Epithelial cell of umbilical artery (primary cell): ENCODE results near the gene IDNK. TPM values are rescaled to one million over a fixed set of nuclear protein-coding genes. Genes with fewer than 3 reads are reported as not detected.

Source experiments
- total RNA-seq: library from RNA; depleted of rRNA; stranded (reverse); fragments of >200 nt; gene quantifications from 2 replicates; pipeline ENCODE4 v1.2.3, GENCODE V29; 2014

Gene IDNK
- total RNA-seq: 2.9 and 6.2 TPM in 2 replicates

DNA sequence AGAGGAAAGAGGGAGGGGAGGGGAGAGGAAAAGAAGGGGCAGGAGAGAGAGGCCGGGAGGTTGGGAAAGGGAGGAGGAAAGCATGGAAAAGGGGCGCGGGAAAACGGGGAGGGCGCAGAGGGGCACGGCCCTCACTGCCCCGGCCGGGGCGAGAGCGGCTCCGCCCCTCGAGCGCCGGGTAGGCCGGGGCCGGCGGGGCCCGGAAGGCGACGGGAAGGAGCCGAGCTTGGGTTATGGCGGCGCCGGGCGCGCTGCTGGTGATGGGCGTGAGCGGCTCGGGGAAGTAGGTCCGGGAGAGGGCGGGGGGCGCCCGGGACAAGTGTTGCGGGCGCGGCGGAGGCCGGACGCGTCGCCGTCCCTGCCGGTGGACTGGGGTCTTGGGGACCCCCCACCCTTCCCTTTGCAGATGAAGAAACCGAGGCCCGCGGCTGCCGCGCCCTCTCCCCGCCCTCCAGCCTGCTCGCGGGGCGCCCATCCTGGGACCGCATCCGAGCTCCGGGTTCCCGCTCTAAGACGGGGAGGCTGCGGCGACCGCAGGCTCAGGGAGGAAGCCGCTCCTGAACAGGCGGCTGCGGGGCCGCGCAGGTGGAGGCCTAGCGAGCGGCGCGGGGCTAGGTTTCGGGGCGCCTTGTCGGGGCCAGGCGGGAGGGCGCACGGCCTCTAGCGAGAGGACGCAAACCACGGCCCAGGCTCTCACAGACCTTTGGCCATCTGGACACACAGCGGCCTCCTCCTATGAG, at the start of gene IDNK:
TSS of gene IDNK (plus strand) at position 205 of the 740 bp plus-strand sequence. CDS start at position 234, 29 bp downstream.

Other genes with a start within 250 kb of the IDNK start
- gene FRMD3, start 84.7 kb upstream of the IDNK start, total RNA-seq: 0.76 and 5.8 TPM in 2 replicates
- gene UBQLN1, start 84.8 kb downstream of the IDNK start, total RNA-seq: 93.2 and 111 TPM in 2 replicates
- 0.65 and 2.1 TPM in 2 replicates for gene GKAP1, start 194.6 kb downstream of the IDNK start, total RNA-seq